Activated B cell treated with CpG ODN at 0.5 μM for 24 hours (primary cell): ENCODE measurements around the gene FOXN1. TPM values are rescaled to one million over a fixed set of nuclear protein-coding genes. Genes with fewer than 3 reads are reported as not detected.

Experiments
- ATAC-seq: fragments of 200-7000 bp; cut with Tn5 transposase; one replicate; pipeline ENCODE4 v1.10.0; 2021; ENCODE audit warnings: low read depth, mild to moderate bottlenecking, moderate library complexity
- CTCF ChIA-PET: fragments of 350-600 bp; sonication (Branson Sonifier 250); formaldehyde crosslinking; loops from one replicate; lab custom pipeline; 2021; ENCODE audit warnings: antibody characterized with exemption; lab: Charles Lee
- POLR2A ChIA-PET: fragments of 350-600 bp; sonication (Branson Sonifier 250); formaldehyde crosslinking; loops from one replicate; lab custom pipeline; 2021; ENCODE audit warnings: antibody characterized with exemption; lab: Charles Lee
- DNase-seq: peaks from one replicate; pipeline ENCODE4 v3.0.0; 2022
- H3K27ac Mint-ChIP-seq: one replicate; pipeline ENCODE4 v1.8.0; 2020; ENCODE audit warnings: mixed read lengths
- H3K27me3 Mint-ChIP-seq: one replicate; pipeline ENCODE4 v1.8.0; 2021; ENCODE audit warnings: mixed read lengths
- H3K36me3 Mint-ChIP-seq: one replicate; pipeline ENCODE4 v1.8.0; 2021; ENCODE audit warnings: low read depth, mixed read lengths
- H3K4me1 Mint-ChIP-seq: one replicate; pipeline ENCODE4 v1.8.0; 2021; ENCODE audit warnings: mixed read lengths
- H3K4me3 Mint-ChIP-seq: one replicate; pipeline ENCODE4 v1.8.0; 2020; ENCODE audit warnings: mild to moderate bottlenecking, mixed read lengths
- H3K9me3 Mint-ChIP-seq: one replicate; pipeline ENCODE4 v1.8.0; 2020; ENCODE audit warnings: mixed read lengths
- intact Hi-C: fragments of 100-400 bp; cut with micrococcal nuclease; formaldehyde crosslinking; loops from one replicate; pipeline ENCODE4 v1.15.1; 2024
- total RNA-seq: library from RNA; stranded (reverse); gene quantifications from 2 replicates; pipeline ENCODE4 v1.2.3, GENCODE V29; 2022
- TF ChIP-seq, protein P1 (sequence below): fragments of 200-600 bp; IDR thresholded peaks from one replicate; pipeline ENCODE4 v1.8.0; 2022; ENCODE audit warnings: antibody characterized with exemption, mild to moderate bottlenecking

FOXN1 gene
- total RNA-seq, 1 donor from 2014 or later, result not detected

DNA sequence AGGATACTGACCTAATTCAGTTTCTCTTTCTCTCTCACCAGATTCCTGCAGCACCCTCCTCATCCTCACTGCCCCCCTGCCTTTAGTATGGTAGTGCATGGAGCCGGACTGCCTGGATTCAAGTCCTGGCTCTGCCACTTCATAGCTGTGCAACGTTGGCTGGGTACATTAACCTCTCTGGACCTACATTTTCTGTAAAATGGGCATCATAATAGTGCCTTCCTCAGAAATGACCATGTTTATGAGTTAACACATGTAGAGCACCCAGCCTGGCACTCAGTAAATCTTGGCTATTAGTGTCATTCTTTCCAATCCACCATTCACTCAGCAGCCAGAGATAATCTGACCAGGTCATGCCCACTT is 39.0 kb downstream of the FOXN1 start:
- ATAC-seq (no peak), DNase-seq (no peak)
- ChIA-PET CTCF (no interaction called here), POLR2A (interaction anchor here (1.2 kb wide), 1 partner anchor 27 kb away, joined by 3 read pairs; the partner anchor contains the start of gene PIGS)
- H3K27me3 Mint-ChIP-seq, result no peaks in the 10 kb centered on the region
- intact Hi-C loops, result loop anchor here (5.0 kb wide), 1 partner anchor 182 kb away; the partner anchor contains the start of genes NEK8 and TLCD1
- TF ChIP-seq, protein P1, sequence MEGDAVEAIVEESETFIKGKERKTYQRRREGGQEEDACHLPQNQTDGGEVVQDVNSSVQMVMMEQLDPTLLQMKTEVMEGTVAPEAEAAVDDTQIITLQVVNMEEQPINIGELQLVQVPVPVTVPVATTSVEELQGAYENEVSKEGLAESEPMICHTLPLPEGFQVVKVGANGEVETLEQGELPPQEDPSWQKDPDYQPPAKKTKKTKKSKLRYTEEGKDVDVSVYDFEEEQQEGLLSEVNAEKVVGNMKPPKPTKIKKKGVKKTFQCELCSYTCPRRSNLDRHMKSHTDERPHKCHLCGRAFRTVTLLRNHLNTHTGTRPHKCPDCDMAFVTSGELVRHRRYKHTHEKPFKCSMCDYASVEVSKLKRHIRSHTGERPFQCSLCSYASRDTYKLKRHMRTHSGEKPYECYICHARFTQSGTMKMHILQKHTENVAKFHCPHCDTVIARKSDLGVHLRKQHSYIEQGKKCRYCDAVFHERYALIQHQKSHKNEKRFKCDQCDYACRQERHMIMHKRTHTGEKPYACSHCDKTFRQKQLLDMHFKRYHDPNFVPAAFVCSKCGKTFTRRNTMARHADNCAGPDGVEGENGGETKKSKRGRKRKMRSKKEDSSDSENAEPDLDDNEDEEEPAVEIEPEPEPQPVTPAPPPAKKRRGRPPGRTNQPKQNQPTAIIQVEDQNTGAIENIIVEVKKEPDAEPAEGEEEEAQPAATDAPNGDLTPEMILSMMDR, result no peak
- H3K9me3 Mint-ChIP-seq, result no peaks in the 10 kb centered on the region
- no peak overlapping the region for H3K4me3 Mint-ChIP-seq
- no peak overlapping the region for H3K27ac Mint-ChIP-seq
- peaks cover 66% of the 10 kb centered on the region for H3K4me1 Mint-ChIP-seq
- peaks cover 41% of the 10 kb centered on the region for H3K36me3 Mint-ChIP-seq

DNA sequence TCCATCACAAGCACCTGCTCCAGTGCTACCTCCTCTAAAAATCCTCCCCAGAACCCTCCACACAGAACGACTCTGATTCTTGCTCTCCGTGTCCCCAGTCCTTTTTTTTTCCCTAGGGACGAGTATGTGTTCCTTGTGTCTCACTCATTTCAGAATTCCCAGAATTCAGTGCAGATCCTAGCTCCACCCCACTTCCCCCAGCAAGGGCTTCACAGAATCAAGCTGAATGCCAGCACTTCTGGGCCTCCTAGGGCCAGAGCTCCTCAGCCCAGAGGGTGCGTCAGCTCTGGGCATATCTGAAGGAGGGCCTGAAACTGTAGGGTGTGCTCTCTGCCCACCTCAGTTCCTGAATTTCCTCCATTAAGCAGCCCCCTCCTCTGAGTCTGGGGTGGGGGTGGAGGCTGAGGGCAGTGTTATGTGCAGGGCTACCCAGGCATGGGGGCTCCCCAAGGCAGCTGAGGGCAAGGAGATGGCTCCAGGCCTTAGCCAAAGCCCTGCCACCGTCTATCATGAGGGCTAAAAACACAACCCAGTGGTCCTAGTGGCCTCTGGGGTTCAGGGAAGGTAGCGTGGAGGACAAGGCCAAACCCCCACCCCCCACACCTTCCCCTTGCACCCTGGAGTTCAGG is 39.8 kb downstream of the FOXN1 start:
- no peak for DNase-seq
- H3K9me3 Mint-ChIP-seq, result no peaks in the 10 kb centered on the region
- CTCF ChIA-PET, result interaction anchor here (3.9 kb wide), 1 partner anchor 66 kb away, joined by 32 read pairs; the partner anchor contains the start of gene RSKR
- no peaks in the 10 kb centered on the region for H3K27me3 Mint-ChIP-seq
- peak overlapping the region; percentile 0 for H3K27ac Mint-ChIP-seq
- no peak for ATAC-seq
- H3K36me3 Mint-ChIP-seq, result peaks cover 41% of the 10 kb centered on the region
- POLR2A ChIA-PET, result interaction anchor here (0.8 to 6.2 kb wide), 6 partner anchors 9 to 99 kb away, joined by 3 to 80 read pairs (median 4); partner anchors contain the start of genes BLTP2, PIGS and SPAG5
- H3K4me3 Mint-ChIP-seq, result no peak overlapping the region
- H3K4me1 Mint-ChIP-seq, result peaks cover 74% of the 10 kb centered on the region
- TF ChIP-seq, protein P1, result no peak
- intact Hi-C loops, result loop anchor here (5.0 kb wide), 1 partner anchor 181 kb away; the partner anchor contains the start of genes NEK8 and TLCD1

DNA sequence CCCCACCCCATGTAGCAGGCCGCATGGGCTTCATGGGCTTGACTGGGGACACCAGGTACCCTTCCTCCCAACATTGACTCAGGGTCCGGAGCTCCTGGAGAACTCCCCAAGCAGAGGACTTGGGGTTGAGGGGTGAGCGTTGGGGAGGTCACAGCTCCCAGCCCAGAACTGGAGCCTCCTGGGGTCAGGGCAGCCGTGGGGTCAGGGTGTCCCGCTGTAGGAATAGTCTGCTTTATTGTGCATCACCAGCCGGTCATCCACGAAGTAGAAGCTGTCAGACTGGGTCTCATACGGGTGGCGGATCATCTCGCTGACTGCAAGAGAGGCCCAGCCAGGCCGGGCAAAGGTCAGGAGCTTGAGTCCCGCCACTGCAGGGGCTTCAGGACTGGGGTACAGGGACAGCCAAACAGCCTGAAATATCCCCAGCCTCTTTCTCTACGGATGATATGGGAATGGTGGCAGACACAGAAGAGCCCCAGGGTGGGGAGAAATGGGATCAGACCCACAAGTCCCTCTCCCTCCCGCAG is 41.0 kb downstream of the FOXN1 start:
- Mint-ChIP-seq H3K9me3 (no peaks in the 10 kb centered on the region), H3K4me1 (peaks cover 85% of the 10 kb centered on the region), H3K27me3 (no peaks in the 10 kb centered on the region), H3K36me3 (peaks cover 49% of the 10 kb centered on the region), H3K27ac (peak overlapping the region; percentile 93), H3K4me3 (peak overlapping the region; percentile 97)
- DNase-seq, result no peak
- ATAC-seq, result no peak
- TF ChIP-seq, protein P1, result no peak
- ChIA-PET POLR2A (interaction anchor here (0.6 to 7.1 kb wide), 11 partner anchors 10 to 180 kb away, joined by 3 to 160 read pairs (median 5); partner anchors contain the start of genes ALDOC, BLTP2, PIGS and SDF2), CTCF (interaction anchor here (0.6 to 3.9 kb wide), 8 partner anchors 10 to 65 kb away, joined by 3 to 32 read pairs (median 4); partner anchors contain the start of genes PIGS and RSKR)
- intact Hi-C loops, result loop anchor here (5.0 kb wide), 1 partner anchor 180 kb away; the partner anchor contains the start of genes NEK8 and TLCD1

DNA sequence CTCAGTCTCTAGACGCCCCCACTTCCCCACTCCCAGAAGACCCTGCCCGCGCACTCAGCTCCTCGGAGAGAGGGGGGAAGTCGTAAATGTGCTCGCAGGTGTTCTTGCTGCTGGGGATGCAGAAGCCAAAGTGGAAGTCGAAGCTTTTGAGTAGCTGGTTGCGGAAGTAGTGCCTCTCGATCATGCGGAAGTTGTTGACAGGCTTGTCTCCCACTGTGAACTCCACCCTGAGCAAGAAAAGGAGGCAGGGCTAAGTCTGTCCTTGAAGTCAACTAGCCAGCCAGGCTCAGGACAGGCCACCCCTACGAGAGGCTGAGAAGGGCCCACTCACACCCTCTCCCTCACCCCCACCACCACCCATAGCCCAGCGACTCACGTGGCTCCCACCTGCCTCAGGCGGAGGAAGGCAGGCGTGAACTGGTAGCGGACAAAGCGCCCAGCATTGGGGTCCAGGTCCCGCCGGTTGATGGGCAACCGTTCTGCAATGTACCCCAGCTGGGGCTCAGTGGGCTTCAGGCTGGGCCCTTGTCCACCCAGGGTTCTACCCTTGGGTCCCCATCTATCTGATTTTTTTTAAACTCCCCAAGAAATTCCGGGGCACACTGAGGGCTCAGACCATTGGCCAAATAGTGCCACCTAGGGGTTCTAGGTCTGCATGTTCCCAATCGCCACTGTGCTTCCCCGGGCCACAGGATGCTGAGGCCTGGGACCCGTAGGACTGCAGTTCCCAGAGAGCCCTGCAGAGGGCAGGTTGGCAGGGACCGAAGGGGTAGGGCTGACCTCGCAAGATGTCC is 41.7 kb downstream of the FOXN1 start:
- peak overlapping the region; percentile 97 for H3K4me3 Mint-ChIP-seq
- CTCF ChIA-PET, result interaction anchor here (0.6 to 3.9 kb wide), 9 partner anchors 10 to 64 kb away, joined by 3 to 32 read pairs (median 3); partner anchors contain the start of genes PIGS and RSKR
- H3K27ac Mint-ChIP-seq, result peak overlapping the region; percentile 93
- H3K4me1 Mint-ChIP-seq, result peaks cover 88% of the 10 kb centered on the region
- DNase-seq, result peak; percentile 40
- peak; percentile 29 for ATAC-seq
- H3K27me3 Mint-ChIP-seq, result no peaks in the 10 kb centered on the region
- POLR2A ChIA-PET, result interaction anchor here (0.6 to 7.1 kb wide), 11 partner anchors 11 to 174 kb away, joined by 3 to 160 read pairs (median 9); partner anchors contain the start of genes ALDOC, BLTP2, PIGS and SDF2
- intact Hi-C loops, result loop anchor here (5.0 kb wide), 1 partner anchor 179 kb away; the partner anchor contains the start of genes NEK8 and TLCD1
- TF ChIP-seq, protein P1, result no peak
- peaks cover 52% of the 10 kb centered on the region for H3K36me3 Mint-ChIP-seq
- H3K9me3 Mint-ChIP-seq, result no peaks in the 10 kb centered on the region
